A549 treated with AZD2906 at 1 μM for 4 hours (cell line): Measurements from ENCODE around the gene MMS22L. TPM values are rescaled to one million over a fixed set of nuclear protein-coding genes. Genes with fewer than 3 reads are reported as not detected.

Source experiments
- total RNA-seq: library from RNA; stranded (reverse); fragments of 200-300 nt; extraction: Qiagen RNA extraction; gene quantifications from 5 replicates; pipeline ENCODE4 v1.2.3, GENCODE V29; 2022

MMS22L gene, protein sequence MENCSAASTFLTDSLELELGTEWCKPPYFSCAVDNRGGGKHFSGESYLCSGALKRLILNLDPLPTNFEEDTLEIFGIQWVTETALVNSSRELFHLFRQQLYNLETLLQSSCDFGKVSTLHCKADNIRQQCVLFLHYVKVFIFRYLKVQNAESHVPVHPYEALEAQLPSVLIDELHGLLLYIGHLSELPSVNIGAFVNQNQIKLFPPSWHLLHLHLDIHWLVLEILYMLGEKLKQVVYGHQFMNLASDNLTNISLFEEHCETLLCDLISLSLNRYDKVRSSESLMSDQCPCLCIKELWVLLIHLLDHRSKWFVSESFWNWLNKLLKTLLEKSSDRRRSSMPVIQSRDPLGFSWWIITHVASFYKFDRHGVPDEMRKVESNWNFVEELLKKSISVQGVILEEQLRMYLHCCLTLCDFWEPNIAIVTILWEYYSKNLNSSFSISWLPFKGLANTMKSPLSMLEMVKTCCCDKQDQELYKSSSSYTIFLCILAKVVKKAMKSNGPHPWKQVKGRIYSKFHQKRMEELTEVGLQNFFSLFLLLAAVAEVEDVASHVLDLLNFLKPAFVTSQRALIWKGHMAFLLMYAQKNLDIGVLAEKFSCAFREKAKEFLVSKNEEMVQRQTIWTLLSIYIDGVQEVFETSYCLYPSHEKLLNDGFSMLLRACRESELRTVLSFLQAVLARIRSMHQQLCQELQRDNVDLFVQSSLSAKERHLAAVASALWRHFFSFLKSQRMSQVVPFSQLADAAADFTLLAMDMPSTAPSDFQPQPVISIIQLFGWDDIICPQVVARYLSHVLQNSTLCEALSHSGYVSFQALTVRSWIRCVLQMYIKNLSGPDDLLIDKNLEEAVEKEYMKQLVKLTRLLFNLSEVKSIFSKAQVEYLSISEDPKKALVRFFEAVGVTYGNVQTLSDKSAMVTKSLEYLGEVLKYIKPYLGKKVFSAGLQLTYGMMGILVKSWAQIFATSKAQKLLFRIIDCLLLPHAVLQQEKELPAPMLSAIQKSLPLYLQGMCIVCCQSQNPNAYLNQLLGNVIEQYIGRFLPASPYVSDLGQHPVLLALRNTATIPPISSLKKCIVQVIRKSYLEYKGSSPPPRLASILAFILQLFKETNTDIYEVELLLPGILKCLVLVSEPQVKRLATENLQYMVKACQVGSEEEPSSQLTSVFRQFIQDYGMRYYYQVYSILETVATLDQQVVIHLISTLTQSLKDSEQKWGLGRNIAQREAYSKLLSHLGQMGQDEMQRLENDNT
- 9.4 to 15.0 TPM (median 12.1 TPM) in 5 replicates for total RNA-seq

DNA sequence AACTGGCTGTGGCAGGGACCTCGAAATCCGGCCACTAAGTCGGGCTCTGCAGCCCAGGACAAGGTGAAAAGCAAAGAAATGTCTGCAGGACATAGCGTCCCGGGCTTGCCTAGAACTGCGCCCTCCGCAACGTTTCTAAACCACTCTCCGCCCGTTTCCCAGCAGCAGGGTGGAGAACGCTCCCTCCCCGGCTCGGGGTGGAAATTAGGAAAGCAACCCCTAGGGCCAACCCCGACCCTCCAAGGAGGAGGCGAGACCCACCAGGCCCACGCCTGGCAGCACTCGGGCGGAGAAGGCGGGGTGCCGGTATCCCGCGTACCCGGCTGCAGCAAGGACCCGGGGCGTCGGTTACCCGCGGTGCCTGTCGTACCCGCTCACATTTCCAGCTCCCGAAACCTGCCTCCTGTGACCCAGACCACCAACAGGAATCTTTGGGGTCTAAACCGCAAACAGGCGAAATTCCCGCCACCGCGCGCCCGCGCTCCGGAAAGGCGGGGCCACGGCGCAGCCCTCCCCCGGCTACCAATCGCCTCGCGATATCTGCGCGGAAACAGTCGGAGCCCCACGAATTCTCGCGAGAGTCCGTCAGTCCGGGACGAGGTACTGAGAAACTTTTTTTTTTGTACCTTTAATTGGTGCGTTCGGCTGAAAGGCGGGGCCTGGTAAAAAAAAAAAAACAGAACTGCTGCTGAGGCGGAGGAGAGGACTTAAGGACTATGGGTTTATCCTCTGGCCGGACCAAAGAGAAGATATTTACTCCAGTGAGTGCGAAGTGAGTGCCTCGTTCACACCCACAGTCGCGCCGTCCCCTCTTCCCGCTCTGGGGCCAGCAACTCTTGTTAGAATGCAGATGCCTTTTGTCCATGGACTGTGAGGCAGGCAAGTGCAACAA, at the start of gene MMS22L:
MMS22L (minus strand) TSS at position 491 of the 892 bp plus-strand sequence. CDS start 739 bp downstream, outside the sequence.

